Liver (tissue), 3 donors: ENCODE results near the gene LRRTM4.

Experiments used
- ATF3 ChIP-seq: IDR thresholded peaks from 2 replicates; pipeline ENCODE4 v1.6.1; 2016; ENCODE audit warnings: antibody characterized with exemption
- CTCF ChIP-seq: fragments of 150-350 bp; IDR thresholded peaks from 2 replicates; pipeline ENCODE4 v1.5.1; 2017; ENCODE audit warnings: improper control_type of control experiment, low read depth, low read length; ENCODE audit not compliant: missing input control
- FOXA1 ChIP-seq: IDR thresholded peaks from 2 replicates; pipeline ENCODE4 v1.6.1; 2016; ENCODE audit warnings: antibody characterized with exemption
- HNF4A ChIP-seq, 2 donors: conservative IDR thresholded peaks; 2 replicates each; pipeline ENCODE4 v1.6.1; 2016; ENCODE audit warnings: antibody characterized with exemption in 2 of 2, mild to moderate bottlenecking in 2 of 2
- JUND ChIP-seq, 2 donors: IDR thresholded peaks; 2 replicates each; pipeline ENCODE4 v1.6.1; 2016; ENCODE audit warnings: antibody characterized with exemption in 2 of 2
- MAX ChIP-seq: IDR thresholded peaks from 2 replicates; pipeline ENCODE4 v1.6.1; 2016; ENCODE audit warnings: antibody characterized with exemption
- SP1 ChIP-seq: IDR thresholded peaks from 2 replicates; pipeline ENCODE4 v1.6.1; 2018; ENCODE audit warnings: antibody characterized with exemption, mild to moderate bottlenecking
- TAF1 ChIP-seq: conservative IDR thresholded peaks from 2 replicates; pipeline ENCODE4 v1.6.1; 2016; ENCODE audit warnings: antibody characterized with exemption, mild to moderate bottlenecking
- YY1 ChIP-seq: IDR thresholded peaks from 2 replicates; pipeline ENCODE4 v1.6.1; 2016; ENCODE audit warnings: antibody characterized with exemption, mild to moderate bottlenecking
- donor health status: healthy.
- donor health status: healthy.

DNA sequence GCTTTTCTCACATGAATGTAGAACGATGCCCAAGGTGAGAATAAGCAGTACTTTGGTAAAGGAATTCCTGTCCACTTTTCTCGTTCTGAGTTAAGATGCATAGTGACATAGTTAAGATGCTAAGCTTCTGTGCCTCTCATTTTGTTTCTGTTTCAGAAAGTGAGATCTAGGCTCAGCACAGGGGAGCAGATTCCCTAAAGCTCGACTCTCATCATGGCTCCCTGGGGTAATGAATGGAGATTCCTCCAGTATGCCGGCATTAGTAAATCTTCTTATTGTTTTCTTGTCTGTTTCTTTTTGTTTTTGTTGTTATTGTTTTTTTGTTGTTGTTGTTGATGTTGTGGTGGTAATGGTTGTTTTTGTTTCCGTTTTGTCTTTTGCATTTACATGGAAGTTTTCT lies 225.4 kb downstream of the LRRTM4 start:
- no peak for TF ChIP-seq HNF4A (conservative IDR thresholded peaks at IDR 0.05)
- TF ChIP-seq CTCF: no peak
- no peak for TF ChIP-seq ATF3
- no peak for TF ChIP-seq JUND (IDR thresholded peaks at IDR 0.05)
- no peak for TF ChIP-seq FOXA1
- no peak for TF ChIP-seq SP1
- TF ChIP-seq YY1: no peak
- no peak for TF ChIP-seq MAX
- TF ChIP-seq TAF1: no peak
